ENCODE results near the gene VAMP2.

GRCh38 chr17:8162997-8163977 lies 539 bp upstream of the VAMP2 start:
- no peak for TF ChIP-seq EP300 (IDR thresholded peaks at IDR 0.05)
- TF ChIP-seq, protein P1, sequence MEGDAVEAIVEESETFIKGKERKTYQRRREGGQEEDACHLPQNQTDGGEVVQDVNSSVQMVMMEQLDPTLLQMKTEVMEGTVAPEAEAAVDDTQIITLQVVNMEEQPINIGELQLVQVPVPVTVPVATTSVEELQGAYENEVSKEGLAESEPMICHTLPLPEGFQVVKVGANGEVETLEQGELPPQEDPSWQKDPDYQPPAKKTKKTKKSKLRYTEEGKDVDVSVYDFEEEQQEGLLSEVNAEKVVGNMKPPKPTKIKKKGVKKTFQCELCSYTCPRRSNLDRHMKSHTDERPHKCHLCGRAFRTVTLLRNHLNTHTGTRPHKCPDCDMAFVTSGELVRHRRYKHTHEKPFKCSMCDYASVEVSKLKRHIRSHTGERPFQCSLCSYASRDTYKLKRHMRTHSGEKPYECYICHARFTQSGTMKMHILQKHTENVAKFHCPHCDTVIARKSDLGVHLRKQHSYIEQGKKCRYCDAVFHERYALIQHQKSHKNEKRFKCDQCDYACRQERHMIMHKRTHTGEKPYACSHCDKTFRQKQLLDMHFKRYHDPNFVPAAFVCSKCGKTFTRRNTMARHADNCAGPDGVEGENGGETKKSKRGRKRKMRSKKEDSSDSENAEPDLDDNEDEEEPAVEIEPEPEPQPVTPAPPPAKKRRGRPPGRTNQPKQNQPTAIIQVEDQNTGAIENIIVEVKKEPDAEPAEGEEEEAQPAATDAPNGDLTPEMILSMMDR (IDR thresholded peaks at IDR 0.05): no peak

Measured in ovary (tissue), 3 donors.